GM18519 (cell line): Measurements from ENCODE around the gene SULT6B1.
"Not testable (repeated sequence)": the region's sequence is repeated elsewhere in the genome, so short reads cannot be mapped to it uniquely, and the experiment has no call there.

Experiments
- ATAC-seq: cut with Tn5 transposase; IDR thresholded peaks from one replicate; pipeline ENCODE4 v1.9.1; 2021; ENCODE audit warnings: mild to moderate bottlenecking, moderate library complexity; ENCODE audit not compliant: unreplicated experiment, low FRiP score

The SULT6B1 gene

DNA sequence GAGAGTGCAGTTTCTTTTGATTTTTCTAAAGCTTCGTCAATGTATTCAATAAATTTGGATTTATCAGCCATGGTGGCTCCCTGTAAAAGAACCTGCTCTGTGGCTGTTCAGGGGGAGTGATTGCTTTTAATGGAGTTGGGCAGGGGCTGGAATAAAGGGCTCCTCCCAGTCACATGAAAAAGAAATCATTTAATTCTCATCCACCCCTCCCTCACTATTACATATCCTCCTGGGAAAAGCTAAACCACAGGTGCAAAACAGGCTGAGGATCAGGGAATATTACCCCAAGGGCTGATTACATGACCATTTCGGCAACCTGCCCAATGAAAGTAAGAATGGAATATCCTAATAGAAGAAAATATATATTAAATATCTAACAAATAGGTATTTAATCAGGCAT is at the start of gene SULT6B1:
TSS of gene SULT6B1 (minus strand) at position 101 of the 400 bp plus-strand sequence. CDS start at position 71, 30 bp downstream.
- ATAC-seq = no peak

- no peak for ATAC-seq
These were observed 43.9 kb upstream of the SULT6B1 start for GRCh38 chr2:37232131-37232933.

DNA sequence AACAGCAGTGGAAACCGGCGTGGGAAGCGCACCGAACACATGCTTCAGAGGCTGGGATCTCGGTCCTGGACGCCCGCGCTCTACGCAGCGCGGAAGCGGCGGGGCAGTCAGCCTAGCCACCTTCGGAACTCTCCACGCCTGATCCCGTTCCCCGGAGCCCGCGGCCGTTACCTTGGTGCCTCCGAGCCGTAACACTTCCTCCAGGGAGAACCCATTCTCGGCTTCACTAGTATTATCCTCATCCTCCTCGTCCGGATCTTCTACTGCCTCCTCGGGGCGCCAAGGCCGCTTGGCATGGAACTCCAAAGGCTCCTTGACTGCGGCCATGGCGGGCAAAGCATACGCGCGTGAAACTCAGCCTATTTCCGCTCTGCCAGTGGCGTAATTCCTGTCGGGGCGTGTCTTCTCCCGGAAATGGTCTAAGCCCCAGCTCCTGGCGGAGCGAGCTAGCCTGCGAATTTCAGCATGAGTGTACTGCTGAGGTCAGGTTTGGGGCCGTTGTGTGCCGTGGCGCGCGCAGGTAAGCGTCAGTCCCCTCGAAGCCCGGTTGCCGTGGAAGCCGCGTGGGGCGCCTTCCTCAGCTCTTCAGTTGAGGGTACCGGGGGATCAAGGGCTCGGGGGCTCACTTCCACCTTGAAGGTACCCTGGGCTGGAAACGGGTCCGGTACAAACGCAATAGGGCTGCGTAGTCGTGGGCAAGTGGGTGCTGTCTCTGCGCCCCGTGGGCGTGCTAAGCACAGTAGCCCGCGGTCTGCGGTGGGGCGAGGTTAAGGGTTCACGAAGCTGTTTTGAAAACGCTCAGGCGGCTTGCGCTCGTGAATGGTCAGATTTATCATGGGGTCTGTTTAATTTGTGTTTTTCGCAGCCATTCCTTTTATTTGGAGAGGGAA is 43.0 kb upstream of the SULT6B1 start, which contains the start of the genes CEBPZ and NDUFAF7:
TSS of gene CEBPZ (minus strand) at position 356 of the 890 bp plus-strand sequence. CDS start at position 327, 29 bp downstream.
TSS of gene NDUFAF7 (plus strand) at position 418 of the 890 bp plus-strand sequence. CDS start at position 466, 48 bp downstream.
- peak; percentile 89 for ATAC-seq

DNA sequence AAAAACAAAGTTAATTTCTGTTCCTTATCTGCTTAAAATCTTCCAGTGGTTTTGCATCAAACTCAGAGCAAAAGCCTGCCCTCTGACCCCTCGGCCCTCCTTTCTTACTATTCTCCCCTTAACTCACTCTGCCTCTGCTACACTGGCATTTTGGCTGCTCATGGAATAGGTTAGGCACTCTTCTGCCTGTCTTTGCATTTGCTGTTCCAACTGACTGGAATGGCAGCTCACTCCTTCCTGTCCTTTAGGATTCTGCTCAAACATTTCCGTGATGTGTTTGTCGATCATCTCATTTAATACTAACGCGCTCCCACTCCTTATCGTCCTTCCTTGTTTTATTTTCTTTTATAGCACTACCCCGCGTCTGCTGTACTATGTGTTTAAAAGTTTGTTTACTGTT is 42.1 kb upstream of the SULT6B1 start:
- no peak for ATAC-seq

GRCh38 chr2:37228788-37229187 is 40.3 kb upstream of the SULT6B1 start:
- no peak for ATAC-seq

DNA sequence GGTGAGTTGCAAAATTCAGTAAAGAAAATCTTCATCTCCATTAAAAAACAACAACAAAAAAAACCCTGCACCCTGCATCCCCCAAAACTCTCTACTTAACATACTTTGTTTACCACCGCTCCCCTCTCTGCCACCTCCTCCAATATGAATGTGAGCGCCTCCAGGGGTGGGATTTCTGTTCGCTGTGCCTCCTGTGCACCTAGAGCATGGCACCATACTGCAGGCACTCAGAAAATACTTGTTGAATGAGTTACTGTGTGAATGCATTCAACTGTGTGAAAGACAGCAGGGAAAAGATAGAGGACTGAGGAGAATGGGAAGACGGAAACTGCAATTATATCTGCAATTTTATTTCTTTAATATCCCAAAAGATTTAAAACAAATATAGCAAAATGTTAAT is 38.4 kb upstream of the SULT6B1 start:
- no peak for ATAC-seq

GRCh38 chr2:37225129-37225528 is 36.7 kb upstream of the SULT6B1 start:
- ATAC-seq = not testable (repeated sequence)

DNA sequence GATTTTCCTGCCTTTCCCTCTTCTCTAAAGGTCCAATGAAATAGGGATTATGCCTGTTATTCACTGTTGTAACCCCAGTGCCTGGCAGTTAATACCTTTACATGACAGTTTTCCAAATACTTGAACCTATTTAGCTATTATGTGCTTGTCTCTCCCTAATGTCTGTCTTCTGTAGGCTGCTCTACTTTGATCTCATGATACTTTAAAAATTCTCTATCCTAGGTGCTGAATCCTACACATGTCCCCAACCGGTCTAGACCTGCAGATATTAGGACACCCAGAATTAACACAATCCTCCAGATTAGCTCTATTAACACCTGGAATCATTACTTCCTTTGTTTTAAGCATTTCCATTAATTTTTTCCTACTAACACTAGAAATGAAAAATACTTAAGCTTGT is 35.6 kb upstream of the SULT6B1 start:
- ATAC-seq = no peak

DNA sequence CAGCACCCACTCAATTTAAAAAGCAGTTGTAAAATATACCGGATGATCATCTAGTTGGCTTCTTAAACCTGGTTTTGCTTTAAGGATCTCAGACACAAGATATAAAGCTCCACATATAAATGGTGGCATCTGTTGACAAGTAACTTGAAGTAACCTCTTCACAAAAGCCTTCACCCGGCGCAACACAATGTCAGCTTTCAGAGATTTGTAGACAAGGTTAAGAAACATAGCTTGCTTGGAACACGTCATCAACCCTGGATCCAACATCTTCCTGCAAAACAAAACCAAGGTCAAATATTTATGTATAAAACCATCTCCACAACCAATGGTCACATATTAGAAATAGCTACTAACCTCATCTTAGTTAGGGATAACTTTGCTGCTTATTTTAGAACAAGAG is 34.7 kb upstream of the SULT6B1 start:
- ATAC-seq = no peak

DNA sequence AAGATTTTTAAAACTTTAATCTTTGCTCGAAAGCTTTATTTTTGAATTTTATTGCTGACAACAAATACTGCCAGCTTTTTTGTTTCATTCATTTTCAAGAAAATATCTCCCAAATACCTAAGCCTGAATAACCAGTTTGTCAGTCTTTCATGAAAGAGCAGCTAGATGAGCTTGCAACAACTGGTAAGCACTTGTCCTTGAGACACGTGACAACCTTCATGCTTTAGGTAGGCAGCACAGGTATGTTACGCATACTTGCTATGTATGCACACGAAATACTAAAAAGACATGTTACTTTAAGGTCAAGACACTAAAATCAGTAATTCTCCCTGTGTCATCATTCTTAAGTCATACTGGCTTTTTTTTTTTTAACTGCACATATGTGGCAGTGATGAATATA is 30.6 kb upstream of the SULT6B1 start:
- ATAC-seq = no peak

DNA sequence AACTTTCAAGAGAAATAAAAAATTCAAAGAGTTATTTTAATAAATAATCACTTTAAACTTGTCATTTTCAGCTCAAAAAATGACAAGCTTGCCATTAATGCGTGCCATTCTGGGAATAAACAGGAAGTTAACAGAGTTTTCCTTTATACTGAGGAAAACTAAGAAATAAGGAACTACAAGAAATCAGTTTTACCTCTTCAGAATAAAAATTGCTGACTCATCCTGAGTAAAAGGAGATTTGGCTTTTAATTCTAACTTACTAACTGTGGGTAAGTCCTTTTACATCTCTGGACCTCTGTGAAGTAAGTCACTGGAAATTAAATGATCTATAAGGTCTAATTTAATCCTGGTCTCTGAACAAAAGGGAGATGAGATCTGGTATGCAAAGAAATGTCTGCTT is 26.8 kb upstream of the SULT6B1 start:
- no peak for ATAC-seq

DNA sequence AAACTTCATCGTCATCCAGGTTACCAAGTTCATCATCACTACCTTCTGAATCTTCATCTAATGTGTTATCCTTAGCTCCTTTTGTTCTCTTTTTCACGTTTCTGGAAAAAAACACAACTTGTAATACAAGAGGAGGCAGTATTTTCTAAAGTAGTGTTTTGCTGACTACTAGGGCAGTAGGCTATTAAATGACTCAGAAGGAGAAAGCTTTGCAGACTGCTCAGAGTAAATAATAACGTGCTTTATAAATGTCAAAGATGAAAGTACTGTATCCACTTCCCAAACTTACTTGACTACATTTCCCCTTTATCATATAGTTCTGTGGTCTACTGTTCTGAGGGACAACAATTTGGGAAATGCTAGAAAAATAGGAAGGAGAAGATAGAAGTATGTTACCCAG is 23.5 kb upstream of the SULT6B1 start:
- no peak for ATAC-seq

DNA sequence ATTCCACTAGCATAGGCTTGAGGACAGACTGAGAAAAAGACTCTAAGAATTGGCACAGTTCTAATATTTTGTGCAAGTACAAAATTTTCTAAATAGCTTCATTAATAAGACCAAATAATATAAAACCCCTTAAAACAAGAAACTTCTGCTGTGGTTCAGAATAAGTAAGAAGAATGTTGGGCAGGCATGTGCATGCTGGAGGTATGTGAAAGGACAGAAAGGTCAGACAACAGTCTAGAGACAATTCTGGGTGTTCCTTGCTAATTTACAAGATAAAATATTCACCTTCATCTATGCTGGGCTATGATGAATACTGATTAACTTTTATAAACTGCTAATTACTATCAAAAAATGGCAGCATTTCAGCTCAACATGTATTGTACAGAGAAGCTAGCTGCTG is 22.7 kb upstream of the SULT6B1 start:
- ATAC-seq = no peak

GRCh38 chr2:37206760-37207159 is 18.3 kb upstream of the SULT6B1 start:
- not testable (repeated sequence) for ATAC-seq

GRCh38 chr2:37205689-37206341 is 17.3 kb upstream of the SULT6B1 start:
- no peak for ATAC-seq

DNA sequence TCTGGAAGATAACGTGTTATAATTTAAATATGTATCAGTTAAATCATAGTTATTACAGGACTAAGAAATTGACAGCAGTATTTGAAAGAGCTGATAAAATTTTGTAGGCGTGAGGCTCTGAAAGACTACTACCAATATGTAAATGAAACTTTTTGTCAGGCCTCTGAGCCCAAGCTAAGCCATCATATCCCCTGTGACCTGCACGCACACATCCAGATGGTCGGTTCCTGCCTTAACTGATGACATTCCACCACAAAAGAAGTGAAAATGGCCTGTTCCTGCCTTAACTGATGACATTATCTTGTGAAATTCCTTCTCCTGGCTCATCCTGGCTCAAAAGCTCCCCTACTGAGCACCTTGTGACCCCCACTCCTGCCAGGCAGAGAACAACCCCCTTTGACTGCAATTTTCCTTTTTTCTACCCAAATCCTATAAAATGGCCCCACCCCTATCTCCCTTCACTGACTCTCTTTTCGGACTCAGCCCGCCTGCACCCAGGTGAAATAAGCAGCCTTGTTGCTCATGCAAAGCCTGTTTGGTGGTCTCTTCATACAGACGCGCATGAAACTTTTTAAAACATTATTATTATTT is 16.7 kb upstream of the SULT6B1 start:
- not testable (repeated sequence) for ATAC-seq

- ATAC-seq = no peak
These were observed 15.2 kb upstream of the SULT6B1 start for GRCh38 chr2:37203708-37204107.

GRCh38 chr2:37201766-37202165 is 13.3 kb upstream of the SULT6B1 start:
- ATAC-seq = no peak

DNA sequence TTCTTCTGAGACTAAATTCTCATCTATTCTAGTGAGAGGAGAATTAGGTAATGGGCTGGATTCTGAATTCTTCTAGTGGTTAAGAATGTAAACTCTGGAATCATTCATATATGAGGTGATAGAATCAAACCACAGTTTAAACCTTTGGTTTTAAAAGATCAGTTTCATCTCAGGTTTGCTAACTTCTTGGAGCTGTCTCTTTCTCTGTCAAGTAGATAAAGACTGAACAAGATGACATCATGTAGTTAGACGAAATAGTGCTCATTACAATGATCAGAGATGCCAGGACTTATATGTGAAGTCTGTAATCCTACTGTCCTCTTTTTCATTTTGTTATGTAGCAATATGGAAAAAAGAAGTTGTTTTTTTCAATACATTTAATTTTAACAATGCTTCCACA is 12.7 kb upstream of the SULT6B1 start:
- no peak for ATAC-seq

- ATAC-seq = no peak
These were observed 10.2 kb upstream of the SULT6B1 start for GRCh38 chr2:37198681-37199065.
